HG03060 (cell line): ENCODE data around the gene YES1.
"Not testable (repeated sequence)": the region's sequence is repeated elsewhere in the genome, so short reads cannot be mapped to it uniquely, and the experiment has no call there.

ENCODE experiments used
- ATAC-seq: cut with Tn5 transposase; IDR thresholded peaks from one replicate; pipeline ENCODE4 v1.9.1; 2021; ENCODE audit warnings: low read depth, moderate number of reproducible peaks; ENCODE audit not compliant: unreplicated experiment

The YES1 gene

DNA sequence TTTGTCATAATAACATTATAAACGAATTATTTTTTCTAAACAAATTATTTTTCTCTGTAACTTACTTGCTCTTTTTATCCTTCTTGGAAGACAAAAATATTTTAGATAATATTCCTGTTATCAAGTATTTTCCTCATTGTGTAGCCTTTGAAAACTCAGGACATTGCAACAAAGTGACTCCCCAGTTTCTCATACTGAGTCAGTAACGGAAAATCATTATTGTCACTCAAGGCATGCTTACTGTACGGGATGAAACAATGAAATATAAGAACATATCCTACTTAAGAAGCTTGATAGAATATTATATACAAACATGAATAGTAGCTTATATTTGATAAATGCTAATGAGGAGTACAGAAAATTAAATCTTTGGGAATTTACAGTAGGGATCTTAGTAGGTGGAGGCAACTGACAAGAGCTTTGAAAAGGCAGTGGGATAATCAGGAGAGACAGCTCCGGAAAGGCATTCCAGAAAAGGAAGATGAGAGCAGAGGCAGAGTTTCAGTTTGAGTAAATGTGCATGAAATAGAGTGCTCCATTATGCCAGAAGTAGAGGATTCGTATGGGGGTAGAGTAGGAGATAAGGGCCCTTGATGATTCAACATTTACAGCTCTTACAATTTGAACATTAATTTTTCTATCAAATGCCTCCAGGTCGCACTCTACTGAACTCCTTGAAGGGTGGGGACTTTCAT lies 14.0 kb upstream of the YES1 start:
- ATAC-seq = no peak

DNA sequence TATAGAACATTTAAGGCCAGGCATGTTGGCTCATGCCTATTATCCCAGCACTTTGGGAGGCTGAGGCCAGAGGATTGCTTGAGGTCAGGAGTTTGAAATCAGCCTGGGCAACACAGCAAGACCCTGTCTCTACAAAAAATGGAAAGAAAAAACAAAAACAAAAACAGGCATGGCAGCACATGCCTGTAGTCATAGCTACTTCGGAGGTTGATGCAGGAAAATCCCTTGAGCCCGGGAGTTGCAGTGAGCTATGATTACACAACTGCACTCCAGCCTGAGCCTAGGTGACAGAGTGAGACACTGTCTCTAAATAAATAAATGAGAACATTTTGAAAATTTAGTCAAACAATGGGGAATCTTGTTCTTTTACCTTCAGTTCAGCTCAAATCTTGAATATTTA lies 12.1 kb upstream of the YES1 start:
- no peak for ATAC-seq

DNA sequence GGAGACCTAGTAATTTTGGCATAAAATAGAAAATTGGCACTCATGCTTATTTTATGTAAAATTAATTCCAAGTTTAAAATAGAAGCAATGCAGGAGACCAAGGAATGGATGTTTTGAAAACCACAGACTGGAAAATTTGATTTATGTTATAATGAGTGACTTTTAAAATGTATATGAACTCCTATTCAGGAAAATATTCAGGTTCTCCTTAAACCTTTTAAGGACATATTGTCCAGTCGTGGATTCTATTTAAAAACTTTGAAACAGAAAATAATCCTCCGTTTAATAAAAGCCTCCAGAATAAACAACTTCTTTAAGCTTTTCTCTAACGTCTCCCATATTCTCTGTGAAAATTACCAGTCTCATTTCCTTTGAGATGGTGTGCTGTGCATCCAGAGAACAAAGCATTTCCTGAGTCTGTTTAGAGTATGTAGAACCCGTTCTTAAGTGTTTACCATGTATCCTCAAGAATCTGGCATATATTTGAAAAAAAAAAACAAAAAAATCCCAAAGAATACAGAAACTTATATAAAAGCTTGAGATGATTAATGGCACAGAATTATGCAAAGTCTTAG lies 8.6 kb upstream of the YES1 start:
- ATAC-seq = no peak

DNA sequence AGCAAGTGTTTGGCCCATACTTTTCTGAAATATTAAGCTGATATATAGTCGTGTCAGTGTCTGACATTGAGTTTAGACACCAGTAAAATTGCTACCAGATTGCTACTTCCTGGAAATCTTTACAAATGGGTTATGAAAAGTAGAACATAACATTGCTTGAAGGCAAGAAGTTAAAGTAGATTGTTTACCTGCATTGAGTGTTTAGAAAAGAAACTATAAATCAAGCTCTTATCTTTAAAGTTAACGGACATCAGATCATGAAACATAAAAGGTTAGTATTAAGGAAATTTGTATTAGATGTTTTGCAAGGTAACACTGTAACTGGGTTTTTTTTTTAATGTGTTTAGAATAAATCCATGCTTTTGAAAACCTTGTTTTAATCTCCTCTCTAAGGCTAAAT lies 4.8 kb upstream of the YES1 start:
- ATAC-seq = no peak

DNA sequence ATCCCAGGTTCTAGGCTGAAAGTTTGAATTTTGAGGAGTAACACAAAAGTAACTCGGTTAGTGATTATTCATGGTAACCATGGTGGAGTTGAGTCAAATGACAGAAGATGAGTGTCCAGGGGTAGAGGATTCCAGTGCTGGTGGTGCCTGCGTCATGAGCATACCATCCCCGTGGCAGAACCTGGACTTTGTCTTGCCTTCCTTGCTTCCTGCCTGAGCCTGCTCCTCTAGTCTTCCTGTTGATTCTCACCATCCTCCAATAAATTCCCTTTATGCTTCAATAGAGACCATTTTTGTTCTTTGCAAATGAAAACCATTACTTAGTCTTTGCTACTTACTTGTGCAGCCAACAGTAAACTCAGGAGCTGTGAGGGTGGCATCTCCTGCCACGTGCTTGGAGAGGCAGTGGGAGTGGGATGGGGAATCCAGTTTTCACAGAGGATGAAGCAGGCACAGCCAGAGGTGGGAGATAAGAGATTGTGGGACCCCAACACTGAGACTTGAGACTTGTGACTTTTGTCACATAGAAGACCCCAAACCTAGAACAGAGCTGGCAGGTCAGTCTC lies 4.1 kb upstream of the YES1 start:
- ATAC-seq = no peak

DNA sequence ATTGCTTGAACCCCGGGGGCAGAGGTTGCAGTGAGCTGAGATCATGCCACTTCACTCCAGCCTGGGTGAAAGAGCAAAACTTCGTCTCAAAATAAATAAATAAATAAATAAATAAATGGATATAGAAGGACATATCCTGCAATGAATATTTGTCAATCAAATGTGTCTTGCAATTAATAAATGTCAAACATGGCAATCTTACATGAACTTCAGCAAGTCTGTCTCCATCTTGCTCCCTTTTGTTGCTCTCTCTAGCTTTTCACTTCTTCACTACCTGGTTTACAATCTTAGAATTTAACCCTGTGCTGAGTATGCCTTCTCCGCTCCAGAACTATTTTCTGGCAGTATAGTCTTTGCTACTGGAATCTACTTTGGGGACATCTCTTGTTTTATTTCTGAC lies 3.3 kb upstream of the YES1 start:
- ATAC-seq = no peak

DNA sequence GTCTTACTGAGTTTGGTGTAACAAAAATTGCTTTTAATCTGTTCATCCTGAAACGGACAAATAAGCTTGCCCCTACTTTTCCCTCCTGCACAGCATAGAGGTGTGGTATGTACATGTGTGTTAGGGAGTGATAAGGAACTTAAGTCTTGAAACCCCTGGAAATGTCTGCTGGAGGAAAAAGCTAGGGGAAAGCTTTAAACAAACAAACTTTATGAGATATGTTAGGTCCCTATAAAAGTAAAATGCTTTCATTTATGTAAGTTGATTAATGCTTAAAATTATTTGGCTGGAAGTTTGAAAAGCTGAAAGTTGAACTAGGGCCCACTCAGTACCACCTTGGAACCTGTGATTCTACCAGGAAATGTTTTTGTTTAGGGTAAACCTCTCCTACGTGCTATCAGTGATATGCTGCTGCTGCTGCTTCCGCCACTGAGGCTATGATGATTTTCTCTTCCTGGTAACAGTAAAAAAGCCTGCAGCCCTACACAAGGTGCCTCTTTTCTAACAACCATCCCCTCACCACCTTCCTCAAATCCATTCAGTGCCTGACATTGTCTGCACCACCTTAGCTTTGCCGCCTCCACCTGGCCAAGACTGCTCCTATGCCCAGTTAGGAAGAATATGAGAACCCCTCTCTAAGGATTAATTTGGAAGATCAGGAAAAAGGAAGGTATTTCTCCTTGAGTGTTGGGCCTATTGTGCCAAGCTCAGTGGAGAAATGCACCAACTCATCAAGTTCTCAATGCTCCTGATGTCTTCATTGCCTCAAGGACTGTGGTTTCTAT lies 2.5 kb upstream of the YES1 start:
- ATAC-seq = no peak

DNA sequence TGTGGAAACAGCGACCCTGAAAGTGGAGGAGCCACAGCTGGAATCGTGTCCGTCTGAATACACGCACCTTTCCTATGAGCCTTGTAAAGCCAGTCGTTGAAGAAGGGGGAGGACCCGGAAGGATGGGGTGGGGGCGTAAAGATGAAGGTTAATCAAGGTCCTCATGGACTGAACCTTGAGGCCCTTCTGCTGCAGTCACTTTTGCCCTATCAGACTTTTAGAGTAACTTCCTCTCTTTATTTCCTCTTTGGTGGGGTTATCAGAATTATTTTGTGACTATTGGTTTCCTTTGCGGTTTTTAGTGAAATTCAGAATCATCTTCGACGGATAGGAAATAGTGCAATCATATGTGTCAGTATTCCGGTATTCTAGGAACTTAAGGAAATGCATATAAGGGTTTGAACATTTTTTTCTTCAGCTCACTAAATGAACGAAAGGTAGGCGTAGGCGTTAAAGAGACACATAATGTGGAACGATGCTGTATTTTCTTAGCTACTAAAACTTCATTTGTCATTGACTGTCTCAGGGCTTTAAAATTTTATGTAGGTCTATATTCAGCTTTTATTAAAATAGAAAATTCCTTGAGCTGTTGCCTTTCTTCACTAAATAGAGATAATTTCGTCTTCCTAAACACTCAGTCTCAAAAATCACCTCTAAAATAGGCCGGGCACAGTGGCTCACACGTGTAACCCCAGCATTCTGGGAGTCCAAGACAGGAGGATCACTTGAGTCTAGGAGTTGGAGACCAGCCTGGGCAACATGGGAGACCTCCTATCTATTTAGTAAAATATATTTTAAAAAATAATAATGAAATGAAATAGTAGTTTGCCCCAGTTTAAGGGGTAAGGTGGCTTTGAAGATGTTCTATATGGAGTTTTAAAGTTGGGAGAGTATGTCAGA lies 1.4 kb upstream of the YES1 start:
- ATAC-seq = no peak

DNA sequence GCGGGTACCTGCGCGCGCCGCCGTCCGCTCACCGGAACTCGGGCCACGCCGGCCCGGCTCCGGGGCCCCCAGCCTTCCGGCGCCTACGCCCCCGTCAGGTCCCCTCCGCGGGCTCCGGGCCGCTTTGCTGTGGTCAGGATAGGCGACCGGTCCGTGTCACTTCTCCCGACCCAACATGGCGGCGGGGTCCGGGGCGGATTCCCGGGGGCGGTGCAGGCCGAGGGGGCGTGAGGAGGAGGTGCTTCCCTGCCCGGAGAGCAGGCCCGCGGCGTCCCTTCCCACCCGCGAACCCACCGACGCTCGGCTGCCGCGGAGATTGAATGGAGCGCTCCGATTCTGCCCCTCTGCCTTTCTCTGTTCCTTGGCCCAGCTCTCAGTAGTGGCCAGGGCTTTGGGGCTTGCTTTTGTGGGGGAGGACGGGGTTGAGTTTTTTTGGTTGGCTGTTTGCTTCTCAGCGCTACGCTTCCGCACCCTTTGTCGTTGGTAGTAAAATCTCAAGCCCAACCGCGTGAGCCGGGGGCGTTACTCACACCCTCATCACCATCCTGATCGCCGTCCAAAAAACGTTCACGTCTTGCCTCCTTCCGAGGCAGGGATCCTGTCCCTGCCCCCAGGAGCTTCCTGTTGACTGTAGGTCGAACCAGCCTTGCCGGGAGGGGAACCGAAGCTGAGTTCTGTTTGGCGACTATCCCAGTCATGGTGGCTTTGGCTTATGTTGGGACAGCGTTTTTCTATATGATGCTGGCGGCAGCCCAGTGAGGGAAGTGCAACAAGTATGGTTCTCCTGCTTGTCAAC lies 532 bp upstream of the YES1 start:
- no peak for ATAC-seq

DNA sequence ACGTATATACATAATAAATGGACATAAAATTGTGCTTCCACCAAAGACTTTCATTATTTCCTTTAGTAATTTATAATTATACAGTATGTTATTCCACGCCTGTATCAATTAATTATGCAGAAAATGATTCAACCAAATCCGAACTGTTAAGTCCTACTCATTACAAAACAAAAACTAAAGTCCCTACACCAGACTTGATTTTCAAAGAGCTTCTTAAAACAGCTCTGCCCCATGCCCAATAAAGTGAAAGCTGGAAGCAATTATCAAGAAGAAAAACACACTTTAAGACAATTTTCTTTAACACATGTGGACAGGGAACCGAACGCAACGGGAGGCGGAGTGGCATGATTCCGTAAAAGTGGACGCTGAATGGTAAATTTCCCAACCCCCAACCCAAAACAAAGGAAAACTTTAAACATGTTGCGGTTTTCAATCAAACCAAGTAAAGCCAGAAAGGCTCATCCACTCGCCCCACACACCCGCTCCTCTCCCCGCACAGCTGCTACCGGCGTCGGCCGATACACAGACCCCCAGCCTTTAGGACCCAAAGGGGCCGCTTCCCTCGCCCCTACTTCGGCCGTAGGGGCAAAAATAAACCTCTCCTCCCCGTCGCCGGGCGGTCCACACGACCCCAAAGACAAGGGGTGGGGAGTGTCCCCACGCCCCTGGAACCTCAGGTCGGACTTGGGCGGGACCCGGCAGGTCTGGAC lies 705 bp downstream of the YES1 start:
- no peak for ATAC-seq

DNA sequence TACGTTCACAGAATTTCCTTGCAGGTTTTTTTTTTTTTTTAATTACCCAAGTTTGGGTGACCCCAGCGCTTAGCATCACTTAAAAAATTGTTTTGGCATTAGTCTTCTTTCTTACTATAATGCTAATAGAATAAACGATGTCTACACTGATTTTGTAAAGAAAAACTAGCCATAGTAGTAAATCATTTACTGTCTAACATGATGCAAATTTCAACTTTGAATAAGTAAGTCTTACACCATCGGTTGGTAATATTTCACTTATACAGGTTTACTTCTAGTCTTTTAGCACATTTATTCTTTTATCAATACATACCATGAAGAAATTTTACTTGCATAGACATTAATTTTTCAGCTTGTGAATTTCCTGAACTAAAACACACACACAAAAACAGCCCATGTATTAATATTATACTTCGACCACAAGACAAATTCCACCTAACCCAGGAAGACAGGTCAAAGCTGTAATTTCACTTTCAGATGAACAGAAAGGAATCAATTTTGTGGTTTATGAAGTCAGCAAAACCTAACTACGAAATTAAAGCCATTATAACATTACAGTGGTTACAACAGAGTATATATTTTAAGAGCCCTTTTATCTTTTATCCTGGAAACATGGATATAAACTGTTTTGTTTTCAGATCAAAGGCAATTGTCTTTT lies 1.9 kb downstream of the YES1 start:
- no peak for ATAC-seq

DNA sequence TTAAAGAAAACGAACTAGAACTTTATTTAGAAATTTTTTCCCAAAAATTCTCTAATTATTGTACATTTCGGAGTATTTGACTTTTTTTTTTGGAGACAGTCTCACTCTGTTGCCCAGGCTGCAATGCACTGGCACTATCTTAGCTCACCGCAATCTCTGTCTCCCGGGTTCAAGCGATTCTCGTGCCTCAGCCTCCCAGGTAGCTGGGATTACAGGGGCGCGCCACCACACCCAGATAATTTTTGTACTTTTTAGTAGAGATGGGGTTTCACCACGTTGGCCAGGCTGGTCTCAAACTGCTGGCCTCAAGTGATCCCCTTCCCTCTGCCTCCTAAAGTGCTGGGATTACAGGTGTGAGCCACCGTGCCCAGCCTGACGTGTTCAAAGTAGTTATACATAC lies 2.8 kb downstream of the YES1 start:
- not testable (repeated sequence) for ATAC-seq

DNA sequence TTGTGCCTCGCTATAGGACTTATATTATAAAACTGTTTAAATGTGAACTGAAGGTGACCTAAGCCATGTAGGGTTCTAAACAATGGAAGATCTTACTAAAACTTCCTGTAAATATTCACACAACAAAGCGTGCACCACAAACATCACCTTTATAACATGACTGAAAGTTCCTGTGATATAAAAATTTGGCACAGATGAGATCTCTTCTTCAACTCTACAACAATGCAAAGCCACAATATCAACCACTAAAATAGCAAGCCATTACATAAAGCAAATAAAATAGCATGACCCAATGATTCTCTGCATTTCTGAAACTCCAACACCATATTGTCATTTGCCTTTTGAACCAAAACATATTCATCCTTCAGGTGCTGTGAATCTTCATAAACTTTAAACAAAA lies 3.5 kb downstream of the YES1 start:
- ATAC-seq = no peak

DNA sequence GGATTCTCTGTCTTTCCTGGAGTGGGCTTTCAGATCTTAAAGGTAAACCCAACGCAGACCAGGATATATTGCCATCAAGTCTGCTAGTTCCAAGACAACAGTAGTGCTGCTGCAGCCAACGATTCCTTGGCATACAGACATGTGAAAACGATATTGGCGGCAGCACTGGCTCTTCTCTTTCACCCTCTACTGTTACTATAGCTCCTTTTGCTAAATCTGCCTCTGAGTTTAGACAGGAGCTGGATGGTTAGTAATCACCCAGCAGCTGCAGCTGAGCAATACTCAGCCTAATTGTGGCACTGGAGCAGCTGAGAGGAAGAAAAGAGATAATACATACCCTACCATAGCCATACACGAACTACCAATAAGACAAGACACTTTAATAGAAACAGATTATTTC lies 4.0 kb downstream of the YES1 start:
- no peak for ATAC-seq

DNA sequence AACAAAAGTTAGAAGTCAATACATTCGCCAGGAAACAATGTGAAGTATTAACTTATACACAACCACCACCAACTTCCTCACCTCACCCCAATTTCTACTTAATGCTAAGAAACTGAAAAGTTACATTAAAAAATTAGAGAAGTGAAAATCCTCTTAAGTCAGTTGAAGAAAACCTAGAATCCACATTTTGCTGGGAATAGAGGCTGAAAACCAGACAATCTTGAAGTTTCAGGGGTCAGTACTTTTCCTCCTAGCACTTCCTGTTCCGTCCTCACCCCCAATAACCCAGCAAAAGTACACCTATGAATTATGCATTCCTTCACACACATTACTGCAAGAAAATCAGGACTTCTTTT lies 6.3 kb downstream of the YES1 start:
- ATAC-seq = no peak

DNA sequence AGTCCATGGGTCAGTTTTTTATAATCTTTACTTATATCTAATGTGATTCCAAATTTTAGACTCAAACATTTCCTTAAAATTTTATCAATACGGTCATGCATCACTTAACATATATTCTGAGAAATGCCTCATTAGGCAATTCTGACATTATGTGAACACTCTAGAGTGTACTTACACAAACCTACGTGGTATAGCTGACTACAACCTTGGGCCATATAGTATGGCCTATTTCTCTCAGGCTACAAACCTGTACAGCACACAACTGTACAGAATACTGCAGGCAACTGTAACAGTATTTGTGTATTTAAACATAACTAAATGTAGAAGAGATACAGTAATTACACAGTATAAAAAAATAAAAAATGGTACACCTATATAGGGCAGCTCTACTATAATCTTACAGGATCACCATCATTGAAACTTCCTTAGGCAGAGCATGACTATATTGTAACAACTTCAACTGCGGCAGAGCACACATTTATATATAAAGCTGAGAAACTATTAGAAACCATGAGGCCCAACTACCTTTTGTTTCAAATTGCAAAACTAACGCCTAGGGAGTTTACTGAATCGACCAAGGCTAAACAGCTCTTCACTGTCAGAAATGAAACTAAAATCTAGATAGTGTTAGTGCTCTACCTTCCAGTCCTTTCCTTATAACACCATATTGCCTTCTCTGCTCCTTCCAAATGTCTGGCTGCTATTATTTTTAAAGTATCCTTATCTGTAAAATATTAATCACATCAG lies 6.9 kb downstream of the YES1 start:
- ATAC-seq = no peak

DNA sequence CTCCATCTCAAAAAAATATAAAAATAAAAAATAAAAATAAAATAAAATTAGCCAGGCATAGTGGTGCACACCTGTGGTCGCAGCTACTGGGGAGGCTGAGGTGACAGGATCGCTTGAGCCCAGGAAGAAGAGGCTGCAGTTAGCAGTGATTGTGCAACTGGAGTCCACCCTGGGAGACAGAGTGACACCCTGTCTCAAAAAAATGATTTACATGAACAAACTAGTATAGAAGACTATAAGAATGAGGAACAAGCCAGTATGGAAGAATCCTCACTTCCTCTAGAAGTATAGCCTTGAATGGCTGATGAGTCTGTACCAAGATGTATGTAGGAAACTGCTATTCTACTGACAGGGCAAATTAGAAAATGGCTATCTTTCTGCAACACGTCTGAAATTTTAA lies 10.9 kb downstream of the YES1 start:
- ATAC-seq = no peak

DNA sequence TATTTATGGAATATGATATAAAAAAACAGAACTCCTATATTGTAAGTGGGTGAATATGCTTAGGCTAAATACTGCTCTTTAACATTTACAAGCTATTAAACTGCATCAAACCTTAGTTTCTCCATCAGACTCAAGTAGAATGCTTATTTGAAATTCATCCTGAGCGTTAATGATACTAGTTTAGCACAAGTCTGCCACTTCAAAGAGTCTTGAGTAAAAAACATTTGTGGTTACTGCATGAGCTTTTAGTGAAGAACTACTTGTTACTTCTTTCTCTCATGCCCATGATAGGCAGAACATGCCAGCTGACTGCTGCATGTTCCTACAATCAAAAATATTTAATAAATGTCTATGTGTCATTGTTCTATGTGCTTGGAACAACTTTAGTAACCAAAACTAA lies 12.1 kb downstream of the YES1 start:
- no peak for ATAC-seq
